Measurements from ENCODE around the gene PSME2. TPM values are rescaled to one million over a fixed set of nuclear protein-coding genes. Genes with fewer than 3 reads are reported as not detected.

Gene PSME2
- total RNA-seq, 1 experiment from 2014 or later, result 126 TPM

DNA sequence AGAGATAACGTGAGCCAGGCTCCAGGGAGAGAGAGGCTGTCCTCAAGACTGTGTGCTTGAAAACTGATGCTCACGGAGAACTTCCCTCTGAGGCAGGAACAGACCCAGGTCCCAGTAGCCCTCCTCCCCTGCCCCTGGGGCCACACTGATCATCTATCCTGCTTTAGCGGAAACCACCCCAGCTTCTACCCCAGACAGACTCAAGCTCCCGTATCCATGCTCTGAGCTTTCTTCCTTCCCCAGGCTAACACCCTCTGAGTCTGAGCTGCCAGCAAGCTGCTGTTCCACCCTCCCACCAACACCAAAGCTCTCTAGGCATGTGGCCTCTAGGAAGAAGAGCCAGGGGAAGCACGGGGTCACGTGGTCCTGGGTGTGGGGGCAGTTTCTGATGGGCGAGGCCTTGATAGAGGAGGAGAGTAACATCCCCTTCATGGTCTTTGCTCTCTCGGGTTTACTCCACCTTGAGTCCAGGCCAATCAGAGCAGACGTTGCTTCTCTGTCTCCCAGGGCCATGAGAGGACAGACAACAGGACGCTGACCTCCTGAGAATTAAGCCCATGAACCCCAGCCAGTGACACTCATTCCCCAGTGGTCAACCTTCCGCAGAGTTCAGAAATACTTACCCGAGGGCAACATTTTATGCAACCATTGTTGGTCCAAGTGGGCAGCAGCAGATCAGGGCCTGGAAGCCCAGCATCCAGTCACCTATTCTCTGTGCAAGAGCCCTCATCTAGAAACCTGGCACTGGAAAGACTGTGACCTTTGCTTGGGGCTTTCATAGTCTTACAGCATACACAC is 50.9 kb downstream of the PSME2 start:
- H3K27ac ChIP-seq (ENCODE audit: insufficient read length, low read depth, low read length), result no peak overlapping the region
- no peak overlapping the region for H3T11ph ChIP-seq (ENCODE audit: low read length)
- no CpG with 5 or more reads among the region's 12 CpGs for WGBS (ENCODE audit: extremely low coverage, insufficient read length, low lambda C conversion rate)
- TF ChIP-seq, protein P1, sequence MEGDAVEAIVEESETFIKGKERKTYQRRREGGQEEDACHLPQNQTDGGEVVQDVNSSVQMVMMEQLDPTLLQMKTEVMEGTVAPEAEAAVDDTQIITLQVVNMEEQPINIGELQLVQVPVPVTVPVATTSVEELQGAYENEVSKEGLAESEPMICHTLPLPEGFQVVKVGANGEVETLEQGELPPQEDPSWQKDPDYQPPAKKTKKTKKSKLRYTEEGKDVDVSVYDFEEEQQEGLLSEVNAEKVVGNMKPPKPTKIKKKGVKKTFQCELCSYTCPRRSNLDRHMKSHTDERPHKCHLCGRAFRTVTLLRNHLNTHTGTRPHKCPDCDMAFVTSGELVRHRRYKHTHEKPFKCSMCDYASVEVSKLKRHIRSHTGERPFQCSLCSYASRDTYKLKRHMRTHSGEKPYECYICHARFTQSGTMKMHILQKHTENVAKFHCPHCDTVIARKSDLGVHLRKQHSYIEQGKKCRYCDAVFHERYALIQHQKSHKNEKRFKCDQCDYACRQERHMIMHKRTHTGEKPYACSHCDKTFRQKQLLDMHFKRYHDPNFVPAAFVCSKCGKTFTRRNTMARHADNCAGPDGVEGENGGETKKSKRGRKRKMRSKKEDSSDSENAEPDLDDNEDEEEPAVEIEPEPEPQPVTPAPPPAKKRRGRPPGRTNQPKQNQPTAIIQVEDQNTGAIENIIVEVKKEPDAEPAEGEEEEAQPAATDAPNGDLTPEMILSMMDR (conservative IDR thresholded peaks at IDR 0.05), result no peak
- peak overlapping the region; percentile 89 for H3K9ac ChIP-seq (ENCODE audit: extremely low read depth, insufficient read length, low read length)
- no peak overlapping the region for H2AFZ ChIP-seq (ENCODE audit: low read length)
- no peak overlapping the region for H2BK12ac ChIP-seq (ENCODE audit: insufficient read length, low read depth, low read length)
- H4K5ac ChIP-seq (ENCODE audit: insufficient read length, low read depth, low read length), result no peak overlapping the region
- no peak overlapping the region for H4K8ac ChIP-seq (replicated peaks; ENCODE audit: insufficient read length, low read depth, low read length)
- H2BK20ac ChIP-seq (ENCODE audit: low read depth, low read length, poor library complexity, severe bottlenecking), result no peak overlapping the region
- H3K27ac Mint-ChIP-seq, result peak overlapping the region; percentile 92 to 97 (median 95)
- no peak overlapping the region for H2BK15ac ChIP-seq (ENCODE audit: low read depth, low read length)
- H4K20me1 ChIP-seq (ENCODE audit: control insufficient read depth, insufficient read depth, insufficient read length), result no peaks in the 10 kb centered on the region
- H4K91ac ChIP-seq (ENCODE audit: insufficient read length, low read depth, low read length), result no peak overlapping the region
- peak overlapping the region; percentile 84; the same call in 1 of the 2 replicates for H3K14ac ChIP-seq (ENCODE audit: insufficient read depth, low read length)
- peaks cover 4% of the 10 kb centered on the region for H3K27me3 Mint-ChIP-seq (ENCODE audit: low read depth)
- H3K9me3 Mint-ChIP-seq, result peaks cover 0 to 2% of the 10 kb centered on the region in 2 experiments; a peak in 3 of 5 replicates
- no peaks in the 10 kb centered on the region for H3K27me3 ChIP-seq (ENCODE audit: insufficient read depth, low read length)
- no peak overlapping the region for H3K56ac ChIP-seq (ENCODE audit: insufficient read length, low read depth, low read length)
- peaks cover 21 to 32% of the 10 kb centered on the region in 2 experiments for H3K4me1 Mint-ChIP-seq
- H3K79me2 ChIP-seq (ENCODE audit: insufficient read depth, low read length), result no peaks in the 10 kb centered on the region; the same call in 1 of the 2 replicates
- no peak overlapping the region for H2BK120ac ChIP-seq (ENCODE audit: low read depth, low read length, poor library complexity, severe bottlenecking)
- peaks cover 6% of the 10 kb centered on the region for H3K23me2 ChIP-seq (ENCODE audit: insufficient read length, low read depth, low read length, poor library complexity, severe bottlenecking)
- peak overlapping the region; percentile 3 for H3K18ac ChIP-seq (ENCODE audit: insufficient read length, low read depth, low read length)
- H2BK5ac ChIP-seq (ENCODE audit: insufficient read length, low read length), result no peak overlapping the region
- peak overlapping the region; percentile 90 to 93 for H3K4me3 Mint-ChIP-seq
- H2AK5ac ChIP-seq (ENCODE audit: insufficient read length, low read length), result no peak overlapping the region
- H3K9me3 ChIP-seq (ENCODE audit: control insufficient read depth, low read depth, low read length), result no peaks in the 10 kb centered on the region
- H3K4me2 ChIP-seq (ENCODE audit: insufficient read depth, insufficient read length, low read length), result peak overlapping the region; percentile 85
- no peak overlapping the region for H3K4ac ChIP-seq (ENCODE audit: low read depth, low read length)
- H3K4me1 ChIP-seq (ENCODE audit: insufficient read depth, low read length), result no peaks in the 10 kb centered on the region; the same call in 1 of the 2 replicates
- H3K36me3 Mint-ChIP-seq (ENCODE audit: insufficient read depth in 1 of 3, low read depth in 3 of 3), result peaks cover 33 to 47% (median 36%) of the 10 kb centered on the region in 3 experiments; a peak in 6 of 7 replicates
- DNase-seq, result peak; percentile 87
- no peaks in the 10 kb centered on the region for H3K79me1 ChIP-seq (ENCODE audit: insufficient read depth, low read depth, low read length, poor library complexity, severe bottlenecking)
- no peak overlapping the region for H3K23ac ChIP-seq (ENCODE audit: insufficient read length, low read depth, low read length)
